ENCODE measurements around the gene GDF15. TPM values are rescaled to one million over a fixed set of nuclear protein-coding genes. Genes with fewer than 3 reads are reported as not detected.
A peak's percentile ranks its signal among the peaks of the same experiment; 100 is the strongest.

The GDF15 gene
- total RNA-seq, 1 donor from 2014 or later, result not detected

DNA sequence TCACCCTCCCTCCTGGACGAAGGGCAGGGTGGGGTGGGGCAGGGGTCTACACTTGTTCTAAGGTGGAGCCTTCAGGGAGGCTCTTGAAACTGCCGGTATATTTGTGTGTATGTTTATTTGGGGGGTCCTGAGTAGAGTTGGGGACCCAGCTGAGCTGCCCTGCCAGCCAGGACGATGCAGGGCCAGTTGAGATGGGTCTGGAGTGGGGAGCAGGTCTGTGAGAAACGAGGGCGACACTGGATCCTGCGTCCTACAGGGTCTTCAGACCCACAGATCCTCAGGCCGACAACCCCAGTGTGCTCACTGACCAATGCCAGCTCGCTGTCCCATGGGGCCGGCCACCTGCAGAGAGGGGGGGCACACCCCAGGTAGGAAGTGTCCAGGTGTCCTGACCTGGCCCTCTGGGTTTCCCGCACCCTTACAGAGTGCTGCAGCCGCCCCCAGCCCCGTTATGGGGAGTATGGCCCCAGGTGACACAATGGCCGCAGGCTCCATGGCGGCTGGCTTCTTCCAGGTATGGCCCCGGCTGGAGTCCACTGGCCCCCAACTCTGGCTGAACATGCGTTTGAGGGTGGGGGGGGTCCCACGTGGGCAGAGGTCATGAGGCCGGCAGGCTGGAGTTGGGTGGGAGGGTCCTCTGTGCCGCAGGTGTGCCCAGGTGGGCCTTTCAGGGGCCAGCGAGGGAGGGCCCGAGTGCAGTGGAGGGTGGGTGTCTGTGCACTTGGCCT lies 44.6 kb downstream of the GDF15 start:
- no peak for ATAC-seq (ENCODE audit: low read depth)

DNA sequence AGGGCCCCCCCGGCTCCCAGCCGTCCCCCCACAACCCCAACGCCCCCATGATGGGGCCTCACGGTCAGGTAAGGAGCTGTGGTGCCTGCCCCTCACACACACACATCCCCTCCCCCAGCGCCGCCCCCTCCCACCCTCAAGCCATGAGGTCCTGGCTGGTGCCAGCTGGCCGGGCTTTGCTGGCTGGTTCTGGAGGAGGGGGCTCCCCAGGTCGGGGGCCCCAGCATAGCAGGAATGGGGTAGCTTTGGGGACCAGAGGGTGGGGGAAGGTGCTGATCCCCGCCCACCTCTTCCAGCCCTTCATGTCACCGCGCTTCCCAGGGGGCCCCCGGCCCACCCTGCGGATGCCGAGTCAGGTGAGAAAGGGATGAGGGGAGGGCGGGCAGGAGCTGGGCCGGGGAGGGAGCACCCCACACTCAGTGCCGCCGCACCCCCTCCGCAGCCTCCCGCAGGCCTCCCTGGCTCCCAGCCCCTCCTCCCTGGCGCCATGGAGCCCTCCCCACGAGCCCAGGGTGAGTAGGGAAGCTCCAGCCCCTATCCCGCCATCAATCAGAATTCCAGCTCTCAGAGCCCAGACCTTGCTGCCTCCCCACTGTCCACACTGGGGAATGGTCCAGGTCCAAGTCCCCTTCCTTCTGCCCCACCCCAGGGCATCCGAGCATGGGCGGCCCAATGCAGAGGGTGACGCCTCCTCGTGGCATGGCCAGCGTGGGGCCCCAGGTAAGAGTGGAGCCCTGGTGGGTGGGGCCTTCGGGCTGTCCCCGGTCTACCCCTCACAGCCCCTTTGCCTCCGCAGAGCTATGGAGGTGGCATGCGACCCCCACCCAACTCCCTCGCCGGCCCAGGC lies 45.6 kb downstream of the GDF15 start:
- Mint-ChIP-seq H3K4me1 (peaks cover 33% of the 10 kb centered on the region), H3K36me3 (ENCODE audit: low read depth) (no peaks in the 10 kb centered on the region), H3K4me3 (no peak overlapping the region), H3K9me3 (no peaks in the 10 kb centered on the region), H3K27ac (no peak overlapping the region), H3K27me3 (no peaks in the 10 kb centered on the region)
- intact Hi-C loops (cut with micrococcal nuclease), result no loop called here
- ATAC-seq (ENCODE audit: low read depth), result no peak
- ChIA-PET POLR2A (interaction anchor here (0.6 to 1.8 kb wide), 5 partner anchors 8 to 400 kb away, joined by 3 to 11 read pairs (median 3); partner anchors contain the start of gene UPF1), CTCF (no interaction called here)
- no peak for DNase-seq
- TF ChIP-seq, protein P1, sequence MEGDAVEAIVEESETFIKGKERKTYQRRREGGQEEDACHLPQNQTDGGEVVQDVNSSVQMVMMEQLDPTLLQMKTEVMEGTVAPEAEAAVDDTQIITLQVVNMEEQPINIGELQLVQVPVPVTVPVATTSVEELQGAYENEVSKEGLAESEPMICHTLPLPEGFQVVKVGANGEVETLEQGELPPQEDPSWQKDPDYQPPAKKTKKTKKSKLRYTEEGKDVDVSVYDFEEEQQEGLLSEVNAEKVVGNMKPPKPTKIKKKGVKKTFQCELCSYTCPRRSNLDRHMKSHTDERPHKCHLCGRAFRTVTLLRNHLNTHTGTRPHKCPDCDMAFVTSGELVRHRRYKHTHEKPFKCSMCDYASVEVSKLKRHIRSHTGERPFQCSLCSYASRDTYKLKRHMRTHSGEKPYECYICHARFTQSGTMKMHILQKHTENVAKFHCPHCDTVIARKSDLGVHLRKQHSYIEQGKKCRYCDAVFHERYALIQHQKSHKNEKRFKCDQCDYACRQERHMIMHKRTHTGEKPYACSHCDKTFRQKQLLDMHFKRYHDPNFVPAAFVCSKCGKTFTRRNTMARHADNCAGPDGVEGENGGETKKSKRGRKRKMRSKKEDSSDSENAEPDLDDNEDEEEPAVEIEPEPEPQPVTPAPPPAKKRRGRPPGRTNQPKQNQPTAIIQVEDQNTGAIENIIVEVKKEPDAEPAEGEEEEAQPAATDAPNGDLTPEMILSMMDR (IDR thresholded peaks at IDR 0.05), result no peak

More for the DNA sequence above, 44.6 kb downstream of the GDF15 start:
- intact Hi-C loops (cut with micrococcal nuclease), result no loop called here
- Mint-ChIP-seq H3K27ac (no peak overlapping the region), H3K4me3 (peak overlapping the region; percentile 56), H3K9me3 (no peaks in the 10 kb centered on the region), H3K4me1 (peaks cover 30% of the 10 kb centered on the region), H3K27me3 (no peaks in the 10 kb centered on the region), H3K36me3 (ENCODE audit: low read depth) (no peaks in the 10 kb centered on the region)
- POLR2A ChIA-PET, result interaction anchor here (0.6 to 0.9 kb wide), 2 partner anchors 9 to 157 kb away, joined by 3 to 9 read pairs; no protein-coding TSS in a partner anchor
- TF ChIP-seq, protein P1 (IDR thresholded peaks at IDR 0.05), result no peak
- CTCF ChIA-PET, result no interaction called here
- DNase-seq, result no peak

DNA sequence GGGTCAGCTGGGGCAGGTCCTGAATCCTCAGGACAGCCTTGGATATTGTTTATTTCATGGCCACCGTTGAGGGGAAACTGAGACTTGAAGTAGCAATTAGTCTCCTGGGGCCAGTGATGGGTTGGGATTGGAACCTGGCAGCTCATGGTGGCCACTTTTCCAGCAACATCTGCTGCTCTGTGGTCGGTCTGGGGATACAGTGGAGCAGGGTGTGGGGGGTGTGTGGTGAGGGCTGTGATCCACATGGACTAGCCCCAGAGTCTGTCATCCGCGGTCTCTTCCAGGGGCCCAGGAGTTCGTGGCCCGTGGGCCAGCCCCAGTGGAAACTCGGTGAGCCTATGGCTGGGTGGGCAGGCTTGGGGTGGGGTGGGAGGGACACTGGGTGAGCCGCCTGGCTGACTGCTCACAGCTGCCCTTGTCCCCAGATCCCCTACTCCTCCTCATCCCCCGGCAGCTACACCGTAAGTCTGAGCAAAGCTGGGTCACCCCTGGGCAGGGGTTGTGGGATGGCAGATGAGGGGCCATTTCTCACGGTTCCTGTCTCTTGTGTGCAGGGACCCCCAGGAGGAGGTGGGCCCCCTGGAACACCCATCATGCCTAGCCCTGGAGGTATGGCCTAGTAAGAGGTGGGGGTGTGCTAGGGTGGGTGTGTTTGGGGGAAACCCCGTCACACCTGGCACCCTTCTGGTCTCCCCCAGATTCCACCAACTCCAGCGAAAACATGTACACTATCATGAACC lies 46.5 kb downstream of the GDF15 start:
- H3K36me3 Mint-ChIP-seq (ENCODE audit: low read depth), result no peaks in the 10 kb centered on the region
- no peaks in the 10 kb centered on the region for H3K9me3 Mint-ChIP-seq
- H3K4me3 Mint-ChIP-seq, result peak overlapping the region; percentile 74
- CTCF ChIA-PET, result no interaction called here
- intact Hi-C loops (cut with micrococcal nuclease), result no loop called here
- H3K4me1 Mint-ChIP-seq, result peaks cover 37% of the 10 kb centered on the region
- DNase-seq (no peak), ATAC-seq (ENCODE audit: low read depth) (no peak)
- TF ChIP-seq, protein P1 (IDR thresholded peaks at IDR 0.05), result no peak
- H3K27me3 Mint-ChIP-seq, result no peaks in the 10 kb centered on the region
- peak overlapping the region; percentile 56 for H3K27ac Mint-ChIP-seq
- POLR2A ChIA-PET, result interaction anchor here (0.6 to 1.8 kb wide), 4 partner anchors 12 to 399 kb away, joined by 3 to 11 read pairs (median 4); partner anchors contain the start of gene UPF1

DNA sequence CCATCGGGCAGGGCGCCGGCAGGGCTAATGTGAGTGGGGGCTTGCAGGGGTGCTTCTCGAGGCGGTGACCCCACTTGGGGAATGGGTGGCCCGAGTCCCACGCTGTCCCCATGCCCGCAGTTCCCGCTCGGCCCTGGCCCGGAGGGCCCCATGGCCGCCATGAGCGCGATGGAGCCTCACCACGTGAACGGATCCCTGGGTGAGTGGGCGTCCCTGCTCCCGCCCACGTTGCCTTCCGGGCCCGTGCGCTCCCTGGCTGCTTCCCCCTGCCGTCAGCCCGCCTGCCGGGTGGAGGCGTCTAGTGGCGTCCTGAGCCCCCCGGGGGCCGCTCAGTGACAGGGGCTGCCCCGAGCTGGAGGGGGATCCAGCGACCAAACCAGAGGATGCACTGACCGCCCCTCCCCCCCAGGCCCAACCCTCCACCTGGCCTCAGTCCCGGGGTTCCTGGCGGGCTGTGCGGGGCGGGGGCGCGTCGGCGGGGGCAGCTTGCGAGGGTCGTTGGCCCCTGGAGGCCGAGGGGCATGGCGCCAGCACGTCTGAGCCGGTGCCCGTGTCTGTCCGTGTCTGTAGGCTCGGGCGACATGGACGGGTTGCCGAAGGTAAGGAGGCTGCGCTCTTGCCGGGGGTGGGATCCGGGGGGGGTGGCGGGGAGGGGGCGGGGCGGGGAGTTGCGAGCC lies 47.2 kb downstream of the GDF15 start:
- Mint-ChIP-seq H3K36me3 (ENCODE audit: low read depth) (no peaks in the 10 kb centered on the region), H3K9me3 (no peaks in the 10 kb centered on the region), H3K4me3 (peak overlapping the region; percentile 74), H3K4me1 (peaks cover 37% of the 10 kb centered on the region), H3K27me3 (no peaks in the 10 kb centered on the region), H3K27ac (peak overlapping the region; percentile 56)
- DNase-seq (peak; percentile 67), ATAC-seq (ENCODE audit: low read depth) (peak; percentile 29)
- ChIA-PET POLR2A (interaction anchor here (0.6 to 1.8 kb wide), 2 partner anchors 13 to 143 kb away, joined by 3 to 11 read pairs; no protein-coding TSS in a partner anchor), CTCF (no interaction called here)
- TF ChIP-seq, protein P1 (IDR thresholded peaks at IDR 0.05), result no peak
- intact Hi-C loops (cut with micrococcal nuclease), result no loop called here
